H1 (cell line): Measurements from ENCODE around the gene HACD3. TPM values are rescaled to one million over a fixed set of nuclear protein-coding genes. Genes with fewer than 3 reads are reported as not detected.

Source experiments
- CTCF ChIA-PET: fragments of 300-600 bp; sonication (Branson Sonifier 250); formaldehyde crosslinking; loops from one replicate; lab custom pipeline; 2021; ENCODE audit not compliant: partially characterized antibody; lab: Charles Lee
- POLR2A ChIA-PET: fragments of 300-600 bp; sonication (Branson Sonifier 250); formaldehyde crosslinking; loops from one replicate; lab custom pipeline; 2021; ENCODE audit warnings: inconsistent platforms; ENCODE audit not compliant: partially characterized antibody; lab: Charles Lee
- DNase-seq, 2 experiments: peaks; one replicate each; pipeline versions ENCODE4 v3.0.0 to v3.0.0-alpha.2; 2010 to 2022; ENCODE audit warnings: low spot score in 2 of 2, low read depth in 1 of 2, mixed read lengths in 1 of 2
- FAIRE-seq: peaks from 2 replicates; lab custom pipeline; 2011; peaks lifted over from hg19 to GRCh38; lab: Jason Lieb, UNC
- H2AFZ ChIP-seq: 2 replicates; pipeline ENCODE4 v1.8.1; 2012; ENCODE audit warnings: low read length, inconsistent platforms
- H2AK5ac ChIP-seq: 2 replicates; pipeline ENCODE4 v1.6.1; 2013; ENCODE audit warnings: low read depth, low read length
- H2BK120ac ChIP-seq: replicated peaks from 2 replicates; pipeline ENCODE3; 2013; ENCODE audit warnings: low read depth, low read length, inconsistent platforms
- H2BK12ac ChIP-seq: 2 replicates; pipeline ENCODE4 v1.6.1; 2013; ENCODE audit warnings: low read depth, low read length
- H2BK15ac ChIP-seq: 2 replicates; pipeline ENCODE4 v1.6.1; 2013; ENCODE audit warnings: low read length
- H2BK20ac ChIP-seq: 2 replicates; pipeline ENCODE4 v1.6.1; 2013; ENCODE audit warnings: low read length
- H2BK5ac ChIP-seq: 2 replicates; pipeline ENCODE4 v1.6.1; 2013; ENCODE audit warnings: low read depth, low read length
- H3K14ac ChIP-seq: 2 replicates; pipeline ENCODE4 v1.6.1; 2013; ENCODE audit warnings: inconsistent platforms; ENCODE audit not compliant: insufficient read length
- H3K18ac ChIP-seq: 2 replicates; pipeline ENCODE4 v1.6.1; 2013; ENCODE audit warnings: low read length; ENCODE audit errors: extremely low read depth
- H3K23ac ChIP-seq: 2 replicates; pipeline ENCODE4 v1.6.1; 2013; ENCODE audit warnings: inconsistent platforms; ENCODE audit not compliant: insufficient read length
- H3K23me2 ChIP-seq: 2 replicates; pipeline ENCODE4 v1.6.1; 2013; ENCODE audit warnings: low read depth, low read length
- H3K27ac ChIP-seq: 2 replicates; pipeline ENCODE4 v1.6.1; 2011; ENCODE audit warnings: low read depth, low read length, inconsistent platforms
- H3K27me3 ChIP-seq, 4 experiments: replicated peaks in 1 of 4; 1 replicate in 1 of 4; 2 replicates in 3 of 4; pipeline versions ENCODE4 v1.6.1 to v1.8.1; 2011 to 2013; ENCODE audit warnings: low read length in 3 of 4, mild to moderate bottlenecking in 3 of 4, inconsistent platforms in 2 of 4, mixed read lengths in 2 of 4, moderate library complexity in 1 of 4; ENCODE audit not compliant: control insufficient read depth in 3 of 4, insufficient read depth in 3 of 4; ENCODE audit errors: extremely low read depth in 1 of 4
- H3K36me3 ChIP-seq, 4 experiments: 2 replicates each; pipeline versions ENCODE4 v1.6.1 to v1.8.1; 2011 to 2013; ENCODE audit warnings: mild to moderate bottlenecking in 4 of 4, low read length in 3 of 4, moderate library complexity in 2 of 4, control low read depth in 1 of 4, inconsistent platforms in 1 of 4; ENCODE audit not compliant: insufficient read depth in 4 of 4, control insufficient read depth in 2 of 4
- H3K4ac ChIP-seq: replicated peaks from 2 replicates; pipeline ENCODE3; 2013; ENCODE audit warnings: low read length, low read depth, mixed read lengths, inconsistent platforms; ENCODE audit not compliant: insufficient read length
- H3K4me1 ChIP-seq, 4 experiments: replicated peaks in 1 of 4; 1 replicate in 1 of 4; 2 replicates in 3 of 4; pipeline versions ENCODE4 v1.6.1 to v1.8.1; 2011 to 2013; ENCODE audit warnings: low read length in 3 of 4, inconsistent platforms in 2 of 4, mixed read lengths in 1 of 4; ENCODE audit not compliant: insufficient read depth in 4 of 4, control insufficient read depth in 3 of 4
- H3K4me2 ChIP-seq, 2 experiments: 2 replicates each; pipeline versions ENCODE4 v1.6.1 to v1.8.1; 2011 to 2013; ENCODE audit warnings: low read depth in 2 of 2, low read length in 2 of 2, control low read depth in 1 of 2, inconsistent platforms in 1 of 2, mild to moderate bottlenecking in 1 of 2; ENCODE audit not compliant: insufficient read depth in 1 of 2
- H3K4me3 ChIP-seq, 4 experiments: fragments of 200-600, 300-600 bp in 1 of 4; sonication (generic), shearing (Covaris generic), sonication (Bioruptor Twin) in 1 of 4; 2 replicates each; pipeline versions ENCODE4 v1.5.1 to v1.8.1; 2011 to 2016; ENCODE audit warnings: low read length in 4 of 4, low read depth in 3 of 4, control low read depth in 2 of 4, inconsistent platforms in 2 of 4, mild to moderate bottlenecking in 2 of 4, mixed read lengths in 1 of 4, moderate library complexity in 1 of 4; ENCODE audit not compliant: insufficient read depth in 2 of 4; ENCODE audit errors: extremely low read depth in 1 of 4
- H3K56ac ChIP-seq: replicated peaks from 2 replicates; pipeline ENCODE3; 2013; ENCODE audit warnings: low read depth, mild to moderate bottlenecking, mixed read lengths, low read length, inconsistent platforms; ENCODE audit not compliant: insufficient read length
- H3K79me1 ChIP-seq: 2 replicates; pipeline ENCODE4 v1.6.1; 2013; ENCODE audit warnings: low read depth, low read length, control low read depth
- H3K79me2 ChIP-seq, 2 experiments: 2 replicates each; pipeline versions ENCODE4 v1.6.1 to v1.8.1; 2012 to 2013; ENCODE audit warnings: low read length in 2 of 2, mild to moderate bottlenecking in 2 of 2, inconsistent platforms in 1 of 2; ENCODE audit not compliant: insufficient read depth in 2 of 2, control insufficient read depth in 1 of 2
- H3K9ac ChIP-seq, 4 experiments: replicated peaks in 1 of 4; 1 replicate in 1 of 4; 2 replicates in 3 of 4; pipeline versions ENCODE4 v1.6.1 to v1.8.1; 2011 to 2013; ENCODE audit warnings: low read depth in 3 of 4, low read length in 3 of 4, control low read depth in 2 of 4, mild to moderate bottlenecking in 2 of 4, moderate library complexity in 2 of 4, inconsistent platforms in 1 of 4; ENCODE audit errors: extremely low read depth in 1 of 4
- H3K9me3 ChIP-seq, 2 experiments: 2 replicates each; pipeline versions ENCODE4 v1.6.1 to v1.8.1; 2012 to 2013; ENCODE audit warnings: mild to moderate bottlenecking in 2 of 2, moderate library complexity in 2 of 2, control low read depth in 1 of 2, inconsistent platforms in 1 of 2, low read depth in 1 of 2, low read length in 1 of 2, mixed read lengths in 1 of 2; ENCODE audit not compliant: insufficient read depth in 2 of 2
- H4K20me1 ChIP-seq, 2 experiments: replicated peaks in 1 of 2; 2 replicates each; pipeline versions ENCODE3 to v1.8.1; 2011 to 2013; ENCODE audit warnings: inconsistent platforms in 2 of 2, low read length in 2 of 2, mild to moderate bottlenecking in 1 of 2; ENCODE audit not compliant: insufficient read depth in 2 of 2, control insufficient read depth in 1 of 2
- H4K5ac ChIP-seq: 2 replicates; pipeline ENCODE4 v1.6.1; 2013; ENCODE audit warnings: low read length, low read depth, mixed read lengths, inconsistent platforms; ENCODE audit not compliant: insufficient read length
- H4K8ac ChIP-seq: 2 replicates; pipeline ENCODE4 v1.8.0; 2013; ENCODE audit warnings: mild to moderate bottlenecking, moderate library complexity, low read length, inconsistent platforms; ENCODE audit not compliant: insufficient read depth; ENCODE audit errors: extremely low read depth
- H4K91ac ChIP-seq: replicated peaks from 2 replicates; pipeline ENCODE3; 2013; ENCODE audit warnings: low read length, mixed read lengths, inconsistent platforms; ENCODE audit not compliant: insufficient read length
- ASH2L ChIP-seq: fragments of 200-600, 300-600 bp; sonication (generic); IDR thresholded peaks from one replicate; pipeline ENCODE4 v1.7.1; 2017; ENCODE audit warnings: low read length
- ATF3 ChIP-seq: IDR thresholded peaks from 2 replicates; pipeline ENCODE4 v1.6.1; 2011; ENCODE audit warnings: low read depth, mild to moderate bottlenecking, low read length; ENCODE audit not compliant: insufficient read depth
- CBX8 ChIP-seq: fragments of 300-800, 300-1000 bp; sonication (generic); IDR thresholded peaks from 2 replicates; pipeline ENCODE4 v1.7.1; 2016; ENCODE audit warnings: low read depth, low read length, borderline replicate concordance
- CREB1 ChIP-seq: IDR thresholded peaks from 2 replicates; pipeline ENCODE4 v1.6.1; 2012; ENCODE audit warnings: inconsistent platforms
- EP300 ChIP-seq, 2 experiments: IDR thresholded peaks; 1 replicate in 1 of 2; 2 replicates in 1 of 2; pipeline ENCODE4 v1.6.1; 2011 to 2012; ENCODE audit warnings: low read depth in 2 of 2, low read length in 2 of 2, mild to moderate bottlenecking in 2 of 2, borderline replicate concordance in 1 of 2, inconsistent platforms in 1 of 2, moderate library complexity in 1 of 2
- RBBP5 ChIP-seq: IDR thresholded peaks from 2 replicates; pipeline ENCODE4 v1.7.1; 2012; ENCODE audit warnings: low read depth, mild to moderate bottlenecking, inconsistent platforms, low read length, moderate library complexity, borderline replicate concordance
- SIX5 ChIP-seq: IDR thresholded peaks from 2 replicates; pipeline ENCODE4 v1.6.1; 2011; ENCODE audit warnings: mild to moderate bottlenecking, low read depth, low read length
- TAF1 ChIP-seq: IDR thresholded peaks from 2 replicates; pipeline ENCODE4 v1.6.1; 2011; ENCODE audit warnings: mild to moderate bottlenecking, low read depth, low read length
- TEAD4 ChIP-seq: IDR thresholded peaks from 2 replicates; pipeline ENCODE4 v1.6.1; 2012; ENCODE audit warnings: low read depth, low read length, inconsistent platforms, mixed read lengths
- YY1 ChIP-seq: IDR thresholded peaks from 2 replicates; pipeline ENCODE4 v1.6.1; 2011; ENCODE audit warnings: low read depth, mild to moderate bottlenecking, low read length
- WGBS, 2 experiments: shearing (Covaris generic) in 1 of 2; methylation state at CpG; one replicate each; pipeline versions ENCODE4 v1.1.6 to v1.1.7; 2013 to 2015; ENCODE audit warnings: low lambda C conversion rate in 2 of 2, mixed read lengths in 2 of 2, inconsistent platforms in 1 of 2, low coverage in 1 of 2, missing lambda C conversion rate in 1 of 2; ENCODE audit not compliant: insufficient replicate concordance in 2 of 2, insufficient coverage in 1 of 2, insufficient read length in 1 of 2; ENCODE audit errors: extremely low coverage in 1 of 2, missing lambda C conversion rate in 1 of 2; 5-methylcytosine and 5-hydroxymethylcytosine counted together
- polyA plus RNA-seq, 7 experiments: library from polyadenylated mRNA; depleted of rRNA in 3 of 7; stranded (reverse) in 5 of 7; unstranded in 2 of 7; fragments of >200 nt in 5 of 7; fragments of 200-250 nt in 2 of 7; gene quantifications; 1 replicate in 5 of 7; 2 replicates in 1 of 7; 4 replicates in 1 of 7; pipeline versions ENCODE4 v1.2.1 to v1.2.3, GENCODE V29; 2011 to 2013; ENCODE audit warnings: missing spikeins in 2 of 7, mixed read lengths in 2 of 7
- total RNA-seq: library from RNA; stranded (reverse); fragmentation: NEBNext Ultra II Directional; extraction: Animal tissue kit (Norgen Biotek cat#: 25700); gene quantifications from 2 replicates; pipeline ENCODE4 v1.2.1, GENCODE V29; 2021
- TF ChIP-seq, protein P1 (sequence below), 3 experiments: IDR thresholded peaks; 1 replicate in 2 of 3; 2 replicates in 1 of 3; pipeline versions ENCODE4 v1.5.1 to v1.6.1; 2011; ENCODE audit warnings: low read length in 3 of 3, mild to moderate bottlenecking in 3 of 3, inconsistent platforms in 2 of 3, low read depth in 1 of 3, moderate library complexity in 1 of 3; ENCODE audit not compliant: insufficient read depth in 1 of 3; ENCODE audit errors: control extremely low read depth in 1 of 3

Gene HACD3
- total and polyA plus RNA-seq, 2 of the 8 experiments (the other 6 are each of a cell fraction or from before 2014, with no cell fraction given) = 78.8 to 120 TPM

DNA sequence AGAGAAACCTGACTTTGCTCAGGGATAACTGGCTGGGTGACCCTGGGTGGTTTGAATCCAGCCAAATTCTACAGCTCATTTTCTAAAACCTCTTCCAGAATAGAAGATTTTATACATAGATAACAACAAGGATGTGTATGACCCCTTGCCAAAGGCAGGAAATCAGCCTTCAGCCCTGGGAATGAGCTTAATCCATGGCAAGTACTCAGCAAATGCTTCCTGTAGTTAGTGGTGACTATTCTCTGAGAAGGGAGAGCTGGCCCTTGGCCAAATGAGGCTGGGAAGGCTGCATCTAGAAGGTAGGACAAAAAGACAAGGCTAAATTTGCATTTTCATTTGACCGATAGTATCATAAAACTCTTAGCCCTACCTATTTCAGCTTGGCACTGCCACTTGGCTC lies 4.6 kb upstream of the HACD3 start:
- Histone ChIP-seq H4K91ac (no peak overlapping the region), H3K14ac (no peak overlapping the region), H3K4me1 (peaks cover 0 to 5% (median 2%) of the 10 kb centered on the region in 4 experiments; a peak in 6 of 7 replicates), H2BK5ac (no peak overlapping the region), H4K5ac (no peak overlapping the region), H3K23me2 (peaks cover 2% of the 10 kb centered on the region; the same call in 1 of the 2 replicates), H3K4ac (no peak overlapping the region), H3K27ac (no peak overlapping the region), H3K27me3 (no peaks in the 10 kb centered on the region), H3K36me3 (no peaks in the 10 kb centered on the region), H3K23ac (no peak overlapping the region), H4K8ac (no peak overlapping the region), H2AK5ac (no peak overlapping the region), H3K79me1 (no peaks in the 10 kb centered on the region), H3K18ac (no peak overlapping the region), H3K79me2 (peaks cover 0 to under 1% of the 10 kb centered on the region in 2 experiments; a peak in 1 of 4 replicates), H2BK12ac (no peak overlapping the region), H2BK15ac (no peak overlapping the region), H3K4me3 (no peak overlapping the region), H3K9me3 (no peaks in the 10 kb centered on the region), H4K20me1 (no peaks in the 10 kb centered on the region), H3K56ac (no peak overlapping the region), H3K9ac (no peak overlapping the region), H3K4me2 (no peak overlapping the region), H2AFZ (no peak overlapping the region), H2BK120ac (no peak overlapping the region), H2BK20ac (no peak overlapping the region)
- FAIRE-seq (no peak), DNase-seq (no peak)
- POLR2A ChIA-PET = interaction anchor here (0.8 to 1.1 kb wide), 4 partner anchors 9 to 25 kb away, joined by 3 read pairs; no protein-coding TSS in a partner anchor
- WGBS, 2 experiments = 90% methylated on average over 1 of the region's 1 CpG; no CpG with 5 or more reads in 1 of the 2 experiments
- CTCF ChIA-PET = interaction anchor here (0.7 to 2.3 kb wide), 4 partner anchors 9 to 141 kb away, joined by 3 to 11 read pairs (median 4); no protein-coding TSS in a partner anchor
- TF ChIP-seq TAF1 (no peak), CREB1 (no peak), CBX8 (no peak), ASH2L (no peak), TEAD4 (no peak), YY1 (no peak), RBBP5 (no peak), ATF3 (no peak), SIX5 (no peak), EP300 (IDR thresholded peaks at IDR 0.05; ENCODE audit: borderline replicate concordance in 1 of 2, low read depth in 2 of 2, low read length in 2 of 2) (no peak)
- TF ChIP-seq, protein P1, sequence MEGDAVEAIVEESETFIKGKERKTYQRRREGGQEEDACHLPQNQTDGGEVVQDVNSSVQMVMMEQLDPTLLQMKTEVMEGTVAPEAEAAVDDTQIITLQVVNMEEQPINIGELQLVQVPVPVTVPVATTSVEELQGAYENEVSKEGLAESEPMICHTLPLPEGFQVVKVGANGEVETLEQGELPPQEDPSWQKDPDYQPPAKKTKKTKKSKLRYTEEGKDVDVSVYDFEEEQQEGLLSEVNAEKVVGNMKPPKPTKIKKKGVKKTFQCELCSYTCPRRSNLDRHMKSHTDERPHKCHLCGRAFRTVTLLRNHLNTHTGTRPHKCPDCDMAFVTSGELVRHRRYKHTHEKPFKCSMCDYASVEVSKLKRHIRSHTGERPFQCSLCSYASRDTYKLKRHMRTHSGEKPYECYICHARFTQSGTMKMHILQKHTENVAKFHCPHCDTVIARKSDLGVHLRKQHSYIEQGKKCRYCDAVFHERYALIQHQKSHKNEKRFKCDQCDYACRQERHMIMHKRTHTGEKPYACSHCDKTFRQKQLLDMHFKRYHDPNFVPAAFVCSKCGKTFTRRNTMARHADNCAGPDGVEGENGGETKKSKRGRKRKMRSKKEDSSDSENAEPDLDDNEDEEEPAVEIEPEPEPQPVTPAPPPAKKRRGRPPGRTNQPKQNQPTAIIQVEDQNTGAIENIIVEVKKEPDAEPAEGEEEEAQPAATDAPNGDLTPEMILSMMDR (IDR thresholded peaks at IDR 0.05; ENCODE audit: control extremely low read depth in 1 of 3, insufficient read depth in 1 of 3, low read depth in 1 of 3, low read length in 3 of 3) = no peak
